ENCODE data around the gene SLC9A1. TPM values are rescaled to one million over a fixed set of nuclear protein-coding genes. Genes with fewer than 3 reads are reported as not detected.
A peak's percentile ranks its signal among the peaks of the same experiment; 100 is the strongest.

SLC9A1 gene
- total RNA-seq, 2 experiments from 2014 or later, result 14.2 to 19.0 TPM

DNA sequence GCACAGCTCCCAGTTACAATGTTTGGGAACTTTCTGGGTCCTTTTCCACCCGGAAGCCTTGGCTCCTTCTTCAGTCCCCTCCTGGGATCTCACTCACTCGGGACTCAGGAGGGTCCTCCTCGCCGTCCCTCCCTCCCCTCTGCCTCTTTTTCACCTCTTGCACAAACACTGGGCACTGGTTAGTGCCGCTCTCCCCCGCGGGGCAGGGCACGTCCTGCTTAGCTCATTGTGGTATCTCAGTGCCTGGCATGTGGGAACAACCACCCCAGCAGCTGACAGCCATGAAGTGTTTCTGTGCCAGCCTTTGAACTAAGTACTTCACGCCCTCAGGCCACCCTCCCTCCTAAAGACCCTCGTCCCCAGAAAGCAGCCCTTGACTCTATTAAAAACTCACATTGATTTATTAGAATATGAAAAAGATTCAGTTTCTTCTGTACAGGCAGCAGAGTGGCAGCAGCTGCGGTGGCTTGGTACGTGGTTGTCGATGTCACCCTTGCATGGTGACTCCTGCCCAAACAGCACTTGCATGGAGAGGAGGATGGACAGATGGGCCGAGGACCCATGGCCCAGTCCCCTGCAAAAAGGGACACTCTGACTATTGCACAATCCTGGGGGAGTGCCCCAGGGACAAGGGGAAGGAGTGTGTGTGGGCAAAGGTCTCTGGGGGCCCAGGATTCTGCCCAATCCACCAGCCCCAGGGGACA, 56.3 kb downstream of the SLC9A1 start:
- DNase-seq, result no peak

DNA sequence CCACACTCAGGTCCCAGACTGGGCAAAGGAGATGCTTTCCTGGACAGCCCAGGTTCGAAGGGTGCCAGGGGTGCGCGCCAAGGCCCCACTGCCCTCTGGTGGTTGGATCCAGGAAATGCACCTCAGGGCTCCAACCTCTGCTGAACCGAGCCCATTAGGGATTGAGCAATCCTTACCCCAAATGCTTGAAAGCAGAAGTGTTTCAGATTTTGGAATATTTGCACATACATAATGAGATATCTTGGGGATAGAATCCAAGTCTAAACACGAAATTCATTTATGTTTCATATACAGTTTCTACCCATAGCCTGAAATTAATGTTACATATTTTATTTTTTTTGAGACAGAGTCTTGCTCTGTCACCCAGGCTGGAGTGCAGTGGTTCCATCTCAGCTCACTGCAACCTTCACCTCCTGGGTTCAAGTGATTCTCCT, 57.4 kb downstream of the SLC9A1 start:
- TF ChIP-seq, protein P1, sequence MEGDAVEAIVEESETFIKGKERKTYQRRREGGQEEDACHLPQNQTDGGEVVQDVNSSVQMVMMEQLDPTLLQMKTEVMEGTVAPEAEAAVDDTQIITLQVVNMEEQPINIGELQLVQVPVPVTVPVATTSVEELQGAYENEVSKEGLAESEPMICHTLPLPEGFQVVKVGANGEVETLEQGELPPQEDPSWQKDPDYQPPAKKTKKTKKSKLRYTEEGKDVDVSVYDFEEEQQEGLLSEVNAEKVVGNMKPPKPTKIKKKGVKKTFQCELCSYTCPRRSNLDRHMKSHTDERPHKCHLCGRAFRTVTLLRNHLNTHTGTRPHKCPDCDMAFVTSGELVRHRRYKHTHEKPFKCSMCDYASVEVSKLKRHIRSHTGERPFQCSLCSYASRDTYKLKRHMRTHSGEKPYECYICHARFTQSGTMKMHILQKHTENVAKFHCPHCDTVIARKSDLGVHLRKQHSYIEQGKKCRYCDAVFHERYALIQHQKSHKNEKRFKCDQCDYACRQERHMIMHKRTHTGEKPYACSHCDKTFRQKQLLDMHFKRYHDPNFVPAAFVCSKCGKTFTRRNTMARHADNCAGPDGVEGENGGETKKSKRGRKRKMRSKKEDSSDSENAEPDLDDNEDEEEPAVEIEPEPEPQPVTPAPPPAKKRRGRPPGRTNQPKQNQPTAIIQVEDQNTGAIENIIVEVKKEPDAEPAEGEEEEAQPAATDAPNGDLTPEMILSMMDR (IDR thresholded peaks at IDR 0.05), result peak; percentile 95
- H3K9me3 ChIP-seq (ENCODE audit: control insufficient read depth in 1 of 2, insufficient read depth in 1 of 2, low read length in 2 of 2), result no peaks in the 10 kb centered on the region
- Mint-ChIP-seq H3K36me3 (ENCODE audit: low read depth) (peaks cover 1% of the 10 kb centered on the region), H3K27ac (no peak overlapping the region), H3K9me3 (no peaks in the 10 kb centered on the region), H3K4me3 (no peak overlapping the region), H3K27me3 (no peaks in the 10 kb centered on the region), H3K4me1 (ENCODE audit: low read depth) (no peaks in the 10 kb centered on the region)
- H3K27ac ChIP-seq (ENCODE audit: low read depth in 1 of 2, low read length in 2 of 2), result no peak overlapping the region
- peaks cover 6% of the 10 kb centered on the region for H3K36me3 ChIP-seq (ENCODE audit: insufficient read depth, low read length)
- DNase-seq, result peak; percentile 51 to 86 (median 65)
- no peak overlapping the region for H3K4me3 ChIP-seq (ENCODE audit: low read length)
- CTCF ChIA-PET, result interaction anchor here (0.6 to 3.1 kb wide), 3 partner anchors 51 to 187 kb away, joined by 4 to 24 read pairs (median 16); no protein-coding TSS in a partner anchor
- intact Hi-C loops (cut with DNase I, micrococcal nuclease), result loop anchor here (1.0 to 2.0 kb wide), 3 partner anchors 53 to 101 kb away; no protein-coding TSS in a partner anchor
- peaks cover 6% of the 10 kb centered on the region for H3K4me1 ChIP-seq (ENCODE audit: insufficient read depth, low read length)
- POLR2A ChIA-PET, result interaction anchor here (1.4 to 1.7 kb wide), 3 partner anchors 20 to 53 kb away, joined by 3 to 5 read pairs (median 4); no protein-coding TSS in a partner anchor
- no peaks in the 10 kb centered on the region for H3K27me3 ChIP-seq (ENCODE audit: control insufficient read depth in 1 of 2, insufficient read depth in 2 of 2, low read length in 2 of 2)
- peak; percentile 96 for ATAC-seq (ENCODE audit: poor library complexity)

More for the DNA sequence above, 56.3 kb downstream of the SLC9A1 start:
- H3K4me1 ChIP-seq (ENCODE audit: insufficient read depth, low read length), result peaks cover 12% of the 10 kb centered on the region
- no peaks in the 10 kb centered on the region for H3K9me3 ChIP-seq (ENCODE audit: control insufficient read depth in 1 of 2, insufficient read depth in 1 of 2, low read length in 2 of 2)
- no peak overlapping the region for H3K4me3 Mint-ChIP-seq
- H3K27me3 Mint-ChIP-seq, result no peaks in the 10 kb centered on the region
- CTCF ChIA-PET, result interaction anchor here (3.1 kb wide), 1 partner anchor 54 kb away, joined by 24 read pairs; no protein-coding TSS in a partner anchor
- H3K27ac Mint-ChIP-seq, result no peak overlapping the region
- H3K27me3 ChIP-seq (ENCODE audit: control insufficient read depth in 1 of 2, insufficient read depth in 2 of 2, low read length in 2 of 2), result no peaks in the 10 kb centered on the region
- POLR2A ChIA-PET, result interaction anchor here (1.4 to 1.7 kb wide), 2 partner anchors 53 to 54 kb away, joined by 3 to 5 read pairs; no protein-coding TSS in a partner anchor
- intact Hi-C loops (cut with DNase I, micrococcal nuclease), result no loop called here
- no peaks in the 10 kb centered on the region for H3K4me1 Mint-ChIP-seq (ENCODE audit: low read depth)
- H3K9me3 Mint-ChIP-seq, result no peaks in the 10 kb centered on the region
- H3K36me3 ChIP-seq (ENCODE audit: insufficient read depth, low read length), result peaks cover 7% of the 10 kb centered on the region
- H3K4me3 ChIP-seq (ENCODE audit: low read length), result no peak overlapping the region
- H3K36me3 Mint-ChIP-seq (ENCODE audit: low read depth), result peaks cover 5% of the 10 kb centered on the region
- TF ChIP-seq, protein P1 (IDR thresholded peaks at IDR 0.05), result no peak
- no peak for ATAC-seq (ENCODE audit: poor library complexity)
- no peak overlapping the region for H3K27ac ChIP-seq (ENCODE audit: low read depth in 1 of 2, low read length in 2 of 2)

GRCh38 chr1:27095576-27095975, 59.3 kb downstream of the SLC9A1 start:
- H3K4me3 ChIP-seq (ENCODE audit: low read length), result no peak overlapping the region
- no peaks in the 10 kb centered on the region for H3K9me3 ChIP-seq (ENCODE audit: control insufficient read depth in 1 of 2, insufficient read depth in 1 of 2, low read length in 2 of 2)
- Mint-ChIP-seq H3K4me3 (no peak overlapping the region), H3K27ac (no peak overlapping the region), H3K36me3 (ENCODE audit: low read depth) (no peaks in the 10 kb centered on the region), H3K4me1 (ENCODE audit: low read depth) (no peaks in the 10 kb centered on the region), H3K27me3 (no peaks in the 10 kb centered on the region), H3K9me3 (no peaks in the 10 kb centered on the region)
- DNase-seq (no peak), ATAC-seq (ENCODE audit: poor library complexity) (no peak)
- ChIA-PET CTCF (no interaction called here), POLR2A (no interaction called here)
- peaks cover under 1% of the 10 kb centered on the region for H3K36me3 ChIP-seq (ENCODE audit: insufficient read depth, low read length)
- TF ChIP-seq, protein P1 (IDR thresholded peaks at IDR 0.05), result no peak
- no peaks in the 10 kb centered on the region for H3K27me3 ChIP-seq (ENCODE audit: control insufficient read depth in 1 of 2, insufficient read depth in 2 of 2, low read length in 2 of 2)
- no peak overlapping the region for H3K27ac ChIP-seq (ENCODE audit: low read depth in 1 of 2, low read length in 2 of 2)
- intact Hi-C loops (cut with DNase I, micrococcal nuclease), result no loop called here
- H3K4me1 ChIP-seq (ENCODE audit: insufficient read depth, low read length), result peaks cover 4% of the 10 kb centered on the region
